Measurements from ENCODE around the gene PSAPL1. TPM values are rescaled to one million over a fixed set of nuclear protein-coding genes. Genes with fewer than 3 reads are reported as not detected.
A peak's percentile ranks its signal among the peaks of the same experiment; 100 is the strongest.

The PSAPL1 gene
- total RNA-seq, 1 donor from 2014 or later, result not detected

GRCh38 chr4:7400671-7401298 lies 33.9 kb downstream of the PSAPL1 start:
- peaks cover 11% of the 10 kb centered on the region for H3K36me3 Mint-ChIP-seq (ENCODE audit: low read depth)
- DNase-seq (ENCODE audit: low spot score), result no peak
- H3K4me3 Mint-ChIP-seq (ENCODE audit: unreplicated experiment), result no peak overlapping the region
- no peak overlapping the region for H3K27ac Mint-ChIP-seq (ENCODE audit: unreplicated experiment)
- H3K9me3 Mint-ChIP-seq (ENCODE audit: low read depth), result peaks cover 19% of the 10 kb centered on the region
- H3K4me1 Mint-ChIP-seq (ENCODE audit: low read depth), result peaks cover 18% of the 10 kb centered on the region
- H3K27me3 Mint-ChIP-seq (ENCODE audit: low read depth), result peaks cover 52% of the 10 kb centered on the region
- TF ChIP-seq CTCF (IDR thresholded peaks at IDR 0.05), result no peak

- Mint-ChIP-seq H3K9me3 (ENCODE audit: low read depth) (peaks cover 11% of the 10 kb centered on the region), H3K27ac (ENCODE audit: unreplicated experiment) (no peak overlapping the region), H3K27me3 (ENCODE audit: low read depth) (peaks cover 50% of the 10 kb centered on the region), H3K4me3 (ENCODE audit: unreplicated experiment) (no peak overlapping the region), H3K36me3 (ENCODE audit: low read depth) (peaks cover 7% of the 10 kb centered on the region), H3K4me1 (ENCODE audit: low read depth) (peaks cover 18% of the 10 kb centered on the region)
- DNase-seq (ENCODE audit: low spot score), result peak; percentile 38
- no peak for TF ChIP-seq CTCF (IDR thresholded peaks at IDR 0.05)
Measured at GRCh38 chr4:7399440-7400234, 35.1 kb downstream of the PSAPL1 start.

GRCh38 chr4:7398788-7399439 lies 35.8 kb downstream of the PSAPL1 start:
- Mint-ChIP-seq H3K27ac (ENCODE audit: unreplicated experiment) (no peak overlapping the region), H3K36me3 (ENCODE audit: low read depth) (peaks cover 6% of the 10 kb centered on the region), H3K27me3 (ENCODE audit: low read depth) (peaks cover 46% of the 10 kb centered on the region), H3K9me3 (ENCODE audit: low read depth) (peaks cover 8% of the 10 kb centered on the region), H3K4me3 (ENCODE audit: unreplicated experiment) (no peak overlapping the region), H3K4me1 (ENCODE audit: low read depth) (peaks cover 20% of the 10 kb centered on the region)
- TF ChIP-seq CTCF (IDR thresholded peaks at IDR 0.05), result no peak
- peak; percentile 29 for DNase-seq (ENCODE audit: low spot score)

GRCh38 chr4:7398104-7398423 lies 36.7 kb downstream of the PSAPL1 start:
- peak; percentile 39 for TF ChIP-seq CTCF (IDR thresholded peaks at IDR 0.05)
- no peak for DNase-seq (ENCODE audit: low spot score)
- H3K36me3 Mint-ChIP-seq (ENCODE audit: low read depth), result peaks cover 6% of the 10 kb centered on the region
- H3K4me3 Mint-ChIP-seq (ENCODE audit: unreplicated experiment), result no peak overlapping the region
- H3K9me3 Mint-ChIP-seq (ENCODE audit: low read depth), result peaks cover 8% of the 10 kb centered on the region
- no peak overlapping the region for H3K27ac Mint-ChIP-seq (ENCODE audit: unreplicated experiment)
- H3K27me3 Mint-ChIP-seq (ENCODE audit: low read depth), result peaks cover 46% of the 10 kb centered on the region
- H3K4me1 Mint-ChIP-seq (ENCODE audit: low read depth), result peaks cover 29% of the 10 kb centered on the region
